ENCODE results near the gene SYNDIG1. TPM values are rescaled to one million over a fixed set of nuclear protein-coding genes. Genes with fewer than 3 reads are reported as not detected.

Gene SYNDIG1
- total RNA-seq, 6 donors from 2014 or later = 0.30 to 0.37 (median 0.34) TPM; not detected in 3

GRCh38 chr20:24612799-24613775, 143.7 kb downstream of the SYNDIG1 start:
- no peaks in the 10 kb centered on the region for H3K27me3 ChIP-seq
- H3K4me3 ChIP-seq = no peak overlapping the region
- no peaks in the 10 kb centered on the region for H3K9me3 ChIP-seq
- WGBS, 2 donors = 85 to 94% methylated on average over 14 to 16 of the region's 16 CpGs
- H3K27ac ChIP-seq = no peak overlapping the region
- ATAC-seq (ENCODE audit: low FRiP score in 2 of 2) = no peak
- H3K4me1 ChIP-seq = no peaks in the 10 kb centered on the region
- no peaks in the 10 kb centered on the region for H3K36me3 ChIP-seq
- peak in 1 of 2 donors; percentile 50 for DNase-seq
- no peak for TF ChIP-seq POLR2A (IDR thresholded peaks at IDR 0.05)
- no peak for TF ChIP-seq EP300 (IDR thresholded peaks at IDR 0.05)
- no peak for TF ChIP-seq CTCF (IDR thresholded peaks at IDR 0.05)
- no peak for TF ChIP-seq POLR2AphosphoS5 (IDR thresholded peaks at IDR 0.05)

- Histone ChIP-seq H3K27me3 (no peaks in the 10 kb centered on the region), H3K36me3 (no peaks in the 10 kb centered on the region), H3K4me3 (no peak overlapping the region), H3K4me1 (no peaks in the 10 kb centered on the region), H3K27ac (no peak overlapping the region), H3K9me3 (no peaks in the 10 kb centered on the region)
- no peak for DNase-seq
- TF ChIP-seq EP300 (IDR thresholded peaks at IDR 0.05) = no peak
- no peak for TF ChIP-seq POLR2AphosphoS5 (IDR thresholded peaks at IDR 0.05)
- no peak for TF ChIP-seq CTCF (IDR thresholded peaks at IDR 0.05)
- TF ChIP-seq POLR2A (IDR thresholded peaks at IDR 0.05) = no peak
- WGBS, 2 donors = 30 to 45% methylated on average over 1 of the region's 1 CpG
- no peak for ATAC-seq (ENCODE audit: low FRiP score in 2 of 2)
Measured at GRCh38 chr20:24614341-24614740, 144.9 kb downstream of the SYNDIG1 start.

GRCh38 chr20:24615353-24615752, 145.9 kb downstream of the SYNDIG1 start:
- no peaks in the 10 kb centered on the region for H3K27me3 ChIP-seq
- DNase-seq (no peak), ATAC-seq (ENCODE audit: low FRiP score in 2 of 2) (no peak)
- H3K27ac ChIP-seq = no peak overlapping the region
- 84 to 93% methylated on average over 6 to 8 of the region's 8 CpGs for WGBS, 2 donors
- no peaks in the 10 kb centered on the region for H3K9me3 ChIP-seq
- H3K4me3 ChIP-seq = no peak overlapping the region
- TF ChIP-seq CTCF (IDR thresholded peaks at IDR 0.05) (no peak), EP300 (IDR thresholded peaks at IDR 0.05) (no peak), POLR2AphosphoS5 (IDR thresholded peaks at IDR 0.05) (no peak), POLR2A (IDR thresholded peaks at IDR 0.05) (no peak)
- H3K36me3 ChIP-seq = no peaks in the 10 kb centered on the region
- no peaks in the 10 kb centered on the region for H3K4me1 ChIP-seq

- DNase-seq (peak in 1 of 2 donors; percentile 54), ATAC-seq (ENCODE audit: low FRiP score in 2 of 2) (peak in 1 of 2 donors; percentile 22)
- 83 to 85% methylated on average over 13 to 19 of the region's 19 CpGs for WGBS, 2 donors
- no peak overlapping the region for H3K4me3 ChIP-seq
- TF ChIP-seq EP300 (IDR thresholded peaks at IDR 0.05) (no peak), CTCF (IDR thresholded peaks at IDR 0.05) (no peak), POLR2A (IDR thresholded peaks at IDR 0.05) (no peak), POLR2AphosphoS5 (IDR thresholded peaks at IDR 0.05) (no peak)
- H3K27me3 ChIP-seq = no peaks in the 10 kb centered on the region
- no peaks in the 10 kb centered on the region for H3K9me3 ChIP-seq
- H3K27ac ChIP-seq = no peak overlapping the region
- H3K4me1 ChIP-seq = no peaks in the 10 kb centered on the region
- H3K36me3 ChIP-seq = no peaks in the 10 kb centered on the region
Measured at GRCh38 chr20:24616258-24617079, 147.0 kb downstream of the SYNDIG1 start.
